T-helper 2 cell treated with Interferon-gamma antibody and Interleukin-4, amounts not matched to agents 5 μg/mL and 100 μg/mL, for 36 hours (primary cell): ENCODE data around the gene NACA2.

Experiments used
- DNase-seq: peaks from one replicate; pipeline ENCODE4 v3.0.0; 2021; ENCODE audit warnings: low spot score
- H3K27ac Mint-ChIP-seq: one replicate; pipeline ENCODE4 v1.8.0; 2021; ENCODE audit warnings: mild to moderate bottlenecking, mixed read lengths
- H3K27me3 Mint-ChIP-seq: one replicate; pipeline ENCODE4 v1.8.0; 2021; ENCODE audit warnings: low read depth, mixed read lengths
- H3K36me3 Mint-ChIP-seq: one replicate; pipeline ENCODE4 v1.8.0; 2021; ENCODE audit warnings: low read depth, mixed read lengths
- H3K4me1 Mint-ChIP-seq: one replicate; pipeline ENCODE4 v1.8.0; 2021; ENCODE audit warnings: low read depth, mixed read lengths
- H3K4me3 Mint-ChIP-seq: one replicate; pipeline ENCODE4 v1.8.0; 2022; ENCODE audit warnings: mild to moderate bottlenecking, moderate library complexity, mixed read lengths
- H3K9me3 Mint-ChIP-seq: one replicate; pipeline ENCODE4 v1.8.0; 2021; ENCODE audit warnings: mixed read lengths

The NACA2 gene

DNA sequence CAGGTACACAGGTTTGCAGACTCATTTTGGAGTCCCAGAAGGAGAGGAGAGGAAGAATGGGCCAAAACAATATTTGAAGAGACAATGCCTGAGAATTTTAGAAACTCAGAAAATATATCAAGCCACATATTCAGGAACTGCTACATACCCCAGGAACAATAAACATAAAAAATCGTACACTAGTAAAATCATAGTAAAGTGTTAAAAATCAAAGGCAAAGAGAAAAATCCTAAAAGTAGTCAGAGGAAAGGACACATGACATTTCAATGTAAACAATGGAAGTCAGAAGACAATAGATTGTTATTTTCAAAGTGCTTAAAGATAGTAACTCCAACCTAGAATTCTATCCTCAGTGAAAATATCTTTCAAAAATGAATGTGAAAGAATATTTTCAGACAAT is 28.5 kb upstream of the NACA2 start:
- no peak overlapping the region for H3K27ac Mint-ChIP-seq
- peaks cover 3% of the 10 kb centered on the region for H3K4me1 Mint-ChIP-seq
- H3K9me3 Mint-ChIP-seq = peaks cover 13% of the 10 kb centered on the region
- H3K36me3 Mint-ChIP-seq = no peaks in the 10 kb centered on the region
- peaks cover 25% of the 10 kb centered on the region for H3K27me3 Mint-ChIP-seq
- no peak for DNase-seq
- no peak overlapping the region for H3K4me3 Mint-ChIP-seq

DNA sequence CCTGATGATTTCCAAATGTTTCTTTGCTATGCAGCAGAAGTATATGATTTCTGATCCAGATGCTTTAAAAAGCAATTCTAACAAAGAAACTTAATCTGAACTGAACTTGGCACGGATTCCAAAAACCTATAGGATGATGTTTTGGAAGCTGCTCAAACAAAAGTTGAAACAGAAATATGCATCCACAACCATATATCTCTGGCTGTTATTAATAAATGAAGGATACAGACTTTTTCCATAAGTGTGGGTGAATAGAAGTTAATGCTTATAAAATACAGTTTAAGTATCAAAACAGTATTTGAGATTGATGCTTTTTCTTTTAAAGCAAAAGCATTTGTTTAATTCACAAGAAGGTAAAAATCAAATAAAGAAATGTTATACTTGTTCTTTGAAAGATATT is 27.9 kb upstream of the NACA2 start:
- H3K27me3 Mint-ChIP-seq = peaks cover 21% of the 10 kb centered on the region
- H3K4me3 Mint-ChIP-seq = no peak overlapping the region
- DNase-seq = no peak
- H3K27ac Mint-ChIP-seq = no peak overlapping the region
- H3K4me1 Mint-ChIP-seq = peaks cover 3% of the 10 kb centered on the region
- H3K36me3 Mint-ChIP-seq = no peaks in the 10 kb centered on the region
- H3K9me3 Mint-ChIP-seq = peaks cover 13% of the 10 kb centered on the region

DNA sequence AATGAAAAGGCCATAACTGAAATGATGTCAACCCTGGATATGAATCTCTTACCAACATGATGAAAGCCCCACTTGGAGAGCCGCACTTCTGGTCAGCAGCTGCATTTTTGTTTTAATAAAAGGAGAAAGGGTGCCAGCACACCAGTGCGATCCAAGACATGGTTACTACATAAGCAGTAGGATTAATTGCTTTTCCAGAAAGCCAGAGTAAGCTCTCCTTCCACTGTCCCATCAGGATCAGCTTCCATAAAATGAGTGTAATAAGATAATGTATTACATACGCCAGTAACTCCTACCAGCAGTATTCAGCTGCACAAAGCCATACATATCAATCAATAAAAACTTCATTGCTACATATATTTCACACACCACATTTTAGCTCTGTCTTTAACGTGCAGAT is 26.3 kb upstream of the NACA2 start:
- no peak for DNase-seq
- Mint-ChIP-seq H3K4me3 (no peak overlapping the region), H3K27ac (no peak overlapping the region), H3K27me3 (peaks cover 15% of the 10 kb centered on the region), H3K9me3 (peaks cover 13% of the 10 kb centered on the region), H3K4me1 (peaks cover 3% of the 10 kb centered on the region), H3K36me3 (no peaks in the 10 kb centered on the region)

DNA sequence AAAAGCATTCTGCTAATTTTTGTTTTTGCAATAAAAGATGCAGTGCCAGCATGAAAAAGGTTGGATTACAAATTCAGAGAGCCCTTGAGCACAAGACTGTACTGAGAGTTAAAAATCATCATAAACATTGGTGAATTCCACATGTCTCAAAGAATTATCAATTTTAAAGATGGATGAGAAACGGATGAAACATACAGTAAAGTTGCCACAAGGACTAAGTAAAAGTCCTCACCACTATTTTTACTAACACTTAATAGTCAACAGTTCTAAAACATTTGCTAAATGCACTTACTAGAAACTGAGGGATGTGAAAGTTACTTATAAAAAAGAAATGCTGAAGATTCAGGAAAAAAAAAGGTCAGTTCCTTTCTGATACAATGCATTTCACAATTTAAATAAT is 25.8 kb upstream of the NACA2 start:
- Mint-ChIP-seq H3K27ac (no peak overlapping the region), H3K9me3 (peaks cover 13% of the 10 kb centered on the region), H3K36me3 (no peaks in the 10 kb centered on the region), H3K4me1 (peaks cover 3% of the 10 kb centered on the region), H3K4me3 (no peak overlapping the region), H3K27me3 (peaks cover 13% of the 10 kb centered on the region)
- no peak for DNase-seq

DNA sequence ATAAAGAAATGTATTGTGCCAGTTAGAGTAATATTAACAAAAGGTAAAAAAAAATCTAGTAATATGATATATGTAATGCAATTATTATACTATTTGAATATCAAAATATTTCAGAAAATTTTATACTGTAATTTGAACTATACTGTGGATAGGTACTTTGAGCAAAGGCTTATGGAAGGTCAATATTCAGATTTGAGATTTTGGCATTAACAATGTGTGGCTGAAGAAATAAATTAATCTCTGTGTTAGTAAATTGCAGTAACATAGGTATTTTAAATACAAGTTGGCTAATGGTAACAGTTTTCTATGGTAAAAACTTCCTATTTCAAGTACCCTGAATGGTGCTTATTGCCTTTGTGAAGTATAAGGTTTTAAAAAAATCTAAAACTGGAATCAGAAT is 23.2 kb upstream of the NACA2 start:
- Mint-ChIP-seq H3K27me3 (peaks cover 7% of the 10 kb centered on the region), H3K4me3 (no peak overlapping the region), H3K27ac (no peak overlapping the region), H3K36me3 (no peaks in the 10 kb centered on the region), H3K4me1 (peaks cover 3% of the 10 kb centered on the region), H3K9me3 (peaks cover 4% of the 10 kb centered on the region)
- no peak for DNase-seq

DNA sequence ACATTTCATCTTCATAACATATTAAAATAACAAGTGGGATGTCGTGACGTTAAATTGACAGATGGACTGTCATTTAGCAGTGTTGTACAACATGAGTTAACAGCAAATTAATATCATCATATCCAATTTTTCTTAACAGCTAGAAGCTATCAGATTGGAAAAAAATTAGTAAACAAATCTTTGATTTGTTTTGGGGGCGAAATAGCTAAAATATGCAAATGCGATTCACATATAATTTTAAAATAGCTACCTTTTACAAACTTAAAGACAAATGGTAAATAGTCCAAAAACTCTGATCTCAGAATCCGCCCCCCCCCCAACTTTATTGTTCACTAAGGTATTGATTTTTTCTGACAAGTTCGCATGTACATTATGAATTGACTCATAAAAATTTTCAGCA is 20.3 kb upstream of the NACA2 start:
- no peaks in the 10 kb centered on the region for H3K9me3 Mint-ChIP-seq
- no peak overlapping the region for H3K27ac Mint-ChIP-seq
- H3K27me3 Mint-ChIP-seq = peaks cover 2% of the 10 kb centered on the region
- no peak for DNase-seq
- no peak overlapping the region for H3K4me3 Mint-ChIP-seq
- peaks cover 3% of the 10 kb centered on the region for H3K4me1 Mint-ChIP-seq
- H3K36me3 Mint-ChIP-seq = no peaks in the 10 kb centered on the region

DNA sequence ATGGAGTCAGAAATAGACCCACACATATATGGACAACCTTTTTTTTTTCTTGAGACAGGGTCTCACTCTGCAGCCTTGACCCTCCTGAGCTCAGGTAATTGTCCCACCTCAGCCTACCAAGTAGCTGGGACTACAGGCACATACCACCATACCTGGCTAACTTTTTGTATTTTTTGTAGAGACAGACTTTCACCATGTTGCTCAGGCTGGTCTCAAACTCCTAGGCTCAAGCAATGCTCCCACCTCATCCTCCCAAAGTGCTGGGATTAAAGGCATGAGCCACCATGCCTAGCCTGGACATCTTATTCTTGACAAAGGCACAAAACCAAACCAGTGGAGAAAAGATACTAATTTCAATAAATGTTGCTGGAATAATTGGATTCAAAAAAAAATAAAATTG is 14.7 kb upstream of the NACA2 start:
- Mint-ChIP-seq H3K36me3 (no peaks in the 10 kb centered on the region), H3K27me3 (no peaks in the 10 kb centered on the region), H3K27ac (no peak overlapping the region), H3K9me3 (no peaks in the 10 kb centered on the region), H3K4me3 (no peak overlapping the region), H3K4me1 (no peaks in the 10 kb centered on the region)
- DNase-seq = no peak

DNA sequence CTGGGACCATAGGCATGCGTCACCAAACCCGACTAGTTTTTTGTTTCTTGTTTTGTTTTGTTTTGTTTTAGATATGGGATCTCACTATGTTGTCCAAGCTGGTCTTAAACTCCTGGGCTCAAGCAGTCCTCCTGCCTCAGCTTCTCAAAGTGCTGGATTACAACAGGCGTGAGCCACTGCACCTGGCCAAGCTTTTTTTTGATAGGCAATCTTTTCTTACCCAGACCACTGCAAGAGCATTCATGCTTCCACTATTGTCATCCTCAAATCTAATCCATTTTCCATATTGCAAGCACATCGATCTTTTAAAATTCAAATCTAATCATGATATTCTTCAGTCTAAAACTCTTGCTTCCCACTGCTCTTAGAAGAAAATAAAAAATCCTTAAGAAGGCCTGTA is 10.3 kb upstream of the NACA2 start:
- no peaks in the 10 kb centered on the region for H3K4me1 Mint-ChIP-seq
- H3K27ac Mint-ChIP-seq = no peak overlapping the region
- no peak for DNase-seq
- peaks cover 3% of the 10 kb centered on the region for H3K27me3 Mint-ChIP-seq
- no peaks in the 10 kb centered on the region for H3K9me3 Mint-ChIP-seq
- H3K36me3 Mint-ChIP-seq = no peaks in the 10 kb centered on the region
- no peak overlapping the region for H3K4me3 Mint-ChIP-seq

DNA sequence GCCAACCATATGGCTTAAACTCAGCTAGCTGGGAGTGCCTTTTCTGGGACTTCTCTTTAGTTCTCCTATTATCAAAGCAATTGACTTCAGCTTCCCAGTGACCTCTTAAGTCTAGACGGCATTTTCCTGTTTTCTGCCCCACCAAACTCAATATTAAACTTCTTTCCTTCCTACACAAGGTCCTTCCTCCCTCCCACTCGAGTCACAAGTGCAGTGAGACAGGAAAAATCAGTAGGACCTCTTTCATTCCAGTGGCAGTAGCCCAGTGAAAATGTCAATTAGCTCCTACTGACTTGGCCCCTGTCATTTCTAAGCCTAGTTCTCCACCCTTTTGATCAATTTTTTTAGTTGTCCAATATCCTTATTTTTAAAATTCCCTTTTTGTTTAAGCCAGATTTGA is 9.6 kb upstream of the NACA2 start:
- Mint-ChIP-seq H3K4me3 (no peak overlapping the region), H3K36me3 (no peaks in the 10 kb centered on the region), H3K27me3 (peaks cover 6% of the 10 kb centered on the region), H3K9me3 (no peaks in the 10 kb centered on the region), H3K4me1 (no peaks in the 10 kb centered on the region), H3K27ac (no peak overlapping the region)
- no peak for DNase-seq

DNA sequence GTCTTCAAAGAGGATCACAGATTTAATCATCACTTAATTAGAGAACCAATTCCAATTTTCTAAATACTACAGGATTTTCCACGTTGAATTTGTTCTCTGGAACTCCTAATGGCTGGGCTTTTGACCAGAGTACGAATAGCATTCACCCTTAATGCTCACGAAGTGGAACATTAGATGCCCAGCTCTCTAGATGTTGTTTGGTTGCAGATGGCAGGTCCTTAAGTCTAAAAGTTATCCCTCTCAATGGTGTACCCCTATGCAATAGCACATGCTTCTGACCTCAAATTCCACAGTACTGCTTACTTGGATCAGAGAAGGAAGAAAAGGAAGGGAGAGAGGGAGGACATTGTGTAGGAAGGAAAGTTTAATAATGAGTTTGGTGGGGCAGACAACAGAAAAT is 8.6 kb upstream of the NACA2 start:
- Mint-ChIP-seq H3K36me3 (no peaks in the 10 kb centered on the region), H3K27me3 (peaks cover 6% of the 10 kb centered on the region), H3K9me3 (no peaks in the 10 kb centered on the region), H3K4me1 (no peaks in the 10 kb centered on the region), H3K4me3 (no peak overlapping the region), H3K27ac (no peak overlapping the region)
- DNase-seq = no peak

DNA sequence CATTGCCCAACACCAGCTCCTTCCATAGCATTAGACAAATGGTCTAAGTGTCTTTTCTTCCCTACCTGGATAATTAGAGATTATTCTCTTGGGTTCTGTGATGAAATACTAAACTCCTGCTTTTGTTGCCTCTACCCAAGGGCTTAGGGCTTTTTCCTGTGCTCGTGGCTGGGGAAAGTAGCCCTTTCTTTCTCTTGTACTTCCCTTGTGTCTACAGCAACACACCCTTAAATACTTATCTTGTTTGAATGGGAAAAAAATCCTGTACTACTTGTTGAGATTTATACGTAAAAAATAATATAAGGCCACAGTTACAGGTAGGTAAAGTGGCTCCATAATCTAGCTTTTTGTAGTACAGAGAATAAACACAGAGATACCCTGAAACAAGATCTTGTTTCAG is 7.0 kb upstream of the NACA2 start:
- Mint-ChIP-seq H3K27me3 (peaks cover 6% of the 10 kb centered on the region), H3K9me3 (no peaks in the 10 kb centered on the region), H3K4me1 (no peaks in the 10 kb centered on the region), H3K4me3 (no peak overlapping the region), H3K27ac (no peak overlapping the region), H3K36me3 (no peaks in the 10 kb centered on the region)
- no peak for DNase-seq

DNA sequence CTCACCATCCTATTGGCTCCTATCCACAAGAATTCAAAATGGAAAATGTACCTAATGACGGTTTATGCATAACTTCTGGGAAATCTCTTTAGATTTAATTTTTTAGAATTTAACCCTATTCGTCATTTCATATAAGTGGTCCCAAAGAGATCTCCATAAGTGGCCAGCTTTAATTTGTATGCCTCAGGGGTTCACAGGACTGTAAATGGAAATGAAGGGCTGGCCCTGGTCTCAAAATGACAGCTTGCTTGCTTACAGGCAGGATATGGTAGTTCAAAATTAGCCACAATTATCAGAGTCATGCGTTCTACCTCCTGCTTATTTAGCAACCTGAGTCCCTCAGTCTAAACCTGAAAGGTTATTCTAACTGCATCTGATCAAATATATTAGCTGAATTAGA is 6.6 kb upstream of the NACA2 start:
- Mint-ChIP-seq H3K9me3 (no peaks in the 10 kb centered on the region), H3K27ac (no peak overlapping the region), H3K4me3 (no peak overlapping the region), H3K36me3 (no peaks in the 10 kb centered on the region), H3K4me1 (no peaks in the 10 kb centered on the region), H3K27me3 (peaks cover 6% of the 10 kb centered on the region)
- no peak for DNase-seq

DNA sequence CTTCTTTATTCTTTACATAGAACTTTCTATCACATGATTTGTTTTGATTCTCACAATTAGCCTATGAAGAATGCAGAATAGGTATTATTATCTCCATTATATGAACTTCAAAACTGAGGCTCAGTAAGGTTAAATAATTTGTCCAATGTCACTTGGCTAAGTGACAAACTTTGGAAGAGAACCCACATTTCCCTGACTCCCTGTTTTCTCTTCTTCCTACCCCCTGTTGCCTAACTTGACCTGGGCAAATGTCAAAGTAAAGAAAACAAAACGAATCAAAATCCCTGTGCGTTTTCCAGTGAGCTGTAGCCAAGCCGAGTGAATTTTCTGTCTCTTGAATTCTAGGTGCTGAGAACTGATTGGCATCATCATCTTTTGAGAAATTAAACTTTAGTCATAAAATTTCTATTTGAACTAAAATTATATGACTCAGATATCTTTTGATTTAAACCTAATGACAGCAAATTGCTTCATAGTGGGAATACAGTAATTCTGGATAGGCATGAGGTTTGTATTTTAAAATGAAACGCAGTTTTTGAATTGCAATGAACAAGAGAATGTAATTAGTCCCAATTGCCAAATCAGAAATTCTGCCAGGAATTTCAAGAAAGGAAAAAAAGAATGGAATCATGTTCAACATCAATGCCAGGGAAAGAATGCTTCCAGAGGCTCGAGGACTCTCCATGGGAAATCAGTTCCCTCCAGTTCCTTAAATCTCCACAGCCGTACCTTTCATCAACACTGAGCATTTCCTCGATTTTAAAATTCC is 4.6 kb upstream of the NACA2 start:
- Mint-ChIP-seq H3K4me1 (no peaks in the 10 kb centered on the region), H3K36me3 (no peaks in the 10 kb centered on the region), H3K27me3 (peaks cover 6% of the 10 kb centered on the region), H3K4me3 (no peak overlapping the region), H3K27ac (no peak overlapping the region), H3K9me3 (no peaks in the 10 kb centered on the region)
- DNase-seq = no peak

DNA sequence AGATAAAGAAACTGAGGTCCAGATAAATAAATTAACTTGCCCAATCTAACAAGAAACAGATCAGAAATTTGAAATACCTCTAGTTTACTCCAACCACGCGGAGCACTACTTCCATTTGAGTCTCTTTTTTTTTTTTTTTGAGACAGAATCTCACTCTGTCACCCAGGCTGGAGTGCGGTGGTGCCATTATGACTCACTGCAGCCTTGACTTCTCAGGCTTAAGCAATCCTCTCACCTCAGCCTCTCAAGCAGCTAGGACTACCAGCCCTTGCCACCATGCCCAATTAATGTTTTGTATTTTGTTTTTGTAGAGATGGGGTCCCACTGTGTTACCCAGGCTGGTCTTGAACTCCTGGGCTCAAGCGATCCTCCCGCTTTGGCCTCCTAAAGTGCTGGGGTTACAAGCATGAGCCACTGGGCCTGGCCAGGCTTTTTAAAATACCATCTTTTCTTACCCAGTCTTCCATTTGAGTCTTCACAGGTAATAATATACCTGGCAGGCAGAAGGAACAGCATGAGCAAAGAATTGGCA is 3.3 kb upstream of the NACA2 start:
- H3K27ac Mint-ChIP-seq = no peak overlapping the region
- no peaks in the 10 kb centered on the region for H3K9me3 Mint-ChIP-seq
- no peaks in the 10 kb centered on the region for H3K36me3 Mint-ChIP-seq

DNA sequence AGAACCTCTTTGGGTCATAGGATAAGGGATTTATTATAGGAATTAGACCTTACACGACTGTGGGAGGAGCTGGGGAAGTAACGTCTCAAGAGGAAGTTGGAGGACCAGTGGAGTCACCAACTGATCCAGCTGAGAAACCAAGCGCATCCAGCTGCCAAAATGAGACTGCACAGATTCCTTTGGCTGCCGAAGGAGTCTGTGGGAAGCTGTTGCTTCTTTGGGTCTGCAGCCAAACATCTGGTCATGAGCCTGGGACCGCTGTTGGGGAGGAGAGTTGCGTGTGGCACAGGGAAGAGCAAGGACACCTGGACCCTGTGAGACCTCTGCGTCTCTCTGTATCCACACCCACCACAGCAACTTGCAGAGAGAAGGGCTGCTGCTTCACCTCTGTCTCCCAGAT is 2.4 kb upstream of the NACA2 start:
- Mint-ChIP-seq H3K36me3 (no peaks in the 10 kb centered on the region), H3K9me3 (no peaks in the 10 kb centered on the region), H3K27ac (no peak overlapping the region), H3K4me3 (no peak overlapping the region), H3K4me1 (no peaks in the 10 kb centered on the region), H3K27me3 (peaks cover 6% of the 10 kb centered on the region)
- no peak for DNase-seq

More for the DNA sequence above, 3.3 kb upstream of the NACA2 start:
- DNase-seq = no peak
- peaks cover 6% of the 10 kb centered on the region for H3K27me3 Mint-ChIP-seq
- H3K4me1 Mint-ChIP-seq = no peaks in the 10 kb centered on the region
- no peak overlapping the region for H3K4me3 Mint-ChIP-seq
